ENCODE results near the gene FEN1.

Gene FEN1, protein sequence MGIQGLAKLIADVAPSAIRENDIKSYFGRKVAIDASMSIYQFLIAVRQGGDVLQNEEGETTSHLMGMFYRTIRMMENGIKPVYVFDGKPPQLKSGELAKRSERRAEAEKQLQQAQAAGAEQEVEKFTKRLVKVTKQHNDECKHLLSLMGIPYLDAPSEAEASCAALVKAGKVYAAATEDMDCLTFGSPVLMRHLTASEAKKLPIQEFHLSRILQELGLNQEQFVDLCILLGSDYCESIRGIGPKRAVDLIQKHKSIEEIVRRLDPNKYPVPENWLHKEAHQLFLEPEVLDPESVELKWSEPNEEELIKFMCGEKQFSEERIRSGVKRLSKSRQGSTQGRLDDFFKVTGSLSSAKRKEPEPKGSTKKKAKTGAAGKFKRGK

DNA sequence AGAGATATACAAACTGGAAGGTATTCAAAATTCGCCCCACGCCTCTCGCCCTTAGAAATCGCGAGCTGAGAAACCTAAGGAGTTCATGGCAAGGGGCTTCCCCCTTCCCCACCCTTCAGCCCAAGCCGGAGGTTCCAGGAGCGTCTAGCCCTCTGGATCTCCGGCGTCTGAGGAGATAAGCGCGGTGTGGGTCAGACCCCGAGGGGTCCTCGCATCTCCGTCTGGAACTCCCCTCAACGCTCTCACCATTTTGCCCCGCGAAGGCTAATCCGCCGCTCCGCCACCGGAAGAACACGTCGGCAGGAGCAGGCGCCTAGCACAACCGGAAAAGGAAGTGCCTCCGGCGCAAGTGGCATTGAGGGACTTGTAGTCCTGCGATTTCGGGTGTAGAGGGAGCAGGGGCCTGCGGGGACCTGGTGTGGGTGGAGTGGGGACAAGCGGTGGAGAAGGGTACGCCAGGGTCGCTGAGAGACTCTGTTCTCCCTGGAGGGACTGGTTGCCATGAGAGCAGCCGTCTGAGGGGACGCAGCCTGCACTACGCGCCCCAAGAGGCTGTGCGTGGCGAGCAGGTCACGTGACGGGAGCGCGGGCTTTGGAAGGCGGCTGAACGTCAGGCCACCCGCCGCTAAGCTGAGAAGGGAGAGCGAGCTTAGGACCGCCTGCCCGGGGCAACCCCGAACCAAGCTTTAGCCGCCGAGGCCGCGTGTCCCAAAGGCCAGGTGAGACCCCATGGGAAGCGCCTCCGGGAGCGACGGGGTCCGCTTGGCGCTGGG, at the start of gene FEN1, which contains the start of gene TMEM258:
TSS of gene FEN1 (plus strand) at position 602 of the 773 bp plus-strand sequence. CDS start 2,451 bp downstream, outside the sequence.
TSS of gene TMEM258 (minus strand) at position 290 of the 773 bp plus-strand sequence. CDS start at position 249, 41 bp downstream.
- DNase-seq (ENCODE audit: low spot score), result peak; percentile 91

DNA sequence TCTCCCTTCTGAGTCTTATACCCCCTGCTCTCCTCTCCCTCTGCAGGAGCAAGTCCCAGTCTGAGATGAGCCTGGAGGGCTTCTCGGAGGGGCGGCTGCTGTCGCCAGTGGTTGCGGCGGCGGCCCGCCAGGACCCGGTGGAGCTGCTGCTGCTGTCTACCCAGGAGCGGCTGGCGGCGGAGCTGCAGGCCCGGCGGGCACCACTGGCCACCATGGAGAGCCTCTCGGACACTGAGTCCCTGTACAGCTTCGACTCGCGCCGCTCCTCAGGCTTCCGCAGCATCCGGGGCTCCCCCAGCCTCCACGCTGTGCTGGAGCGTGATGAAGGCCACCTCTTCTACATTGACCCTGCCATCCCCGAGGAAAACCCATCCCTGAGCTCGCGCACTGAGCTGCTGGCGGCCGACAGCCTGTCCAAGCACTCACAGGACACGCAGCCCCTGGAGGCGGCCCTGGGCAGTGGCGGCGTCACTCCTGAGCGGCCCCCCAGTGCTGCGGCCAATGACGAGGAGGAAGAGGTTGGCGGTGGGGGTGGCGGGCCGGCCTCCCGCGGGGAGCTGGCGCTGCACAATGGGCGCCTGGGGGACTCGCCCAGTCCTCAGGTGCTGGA, 49.1 kb upstream of the FEN1 start:
- no peak for DNase-seq (ENCODE audit: low spot score)

DNA sequence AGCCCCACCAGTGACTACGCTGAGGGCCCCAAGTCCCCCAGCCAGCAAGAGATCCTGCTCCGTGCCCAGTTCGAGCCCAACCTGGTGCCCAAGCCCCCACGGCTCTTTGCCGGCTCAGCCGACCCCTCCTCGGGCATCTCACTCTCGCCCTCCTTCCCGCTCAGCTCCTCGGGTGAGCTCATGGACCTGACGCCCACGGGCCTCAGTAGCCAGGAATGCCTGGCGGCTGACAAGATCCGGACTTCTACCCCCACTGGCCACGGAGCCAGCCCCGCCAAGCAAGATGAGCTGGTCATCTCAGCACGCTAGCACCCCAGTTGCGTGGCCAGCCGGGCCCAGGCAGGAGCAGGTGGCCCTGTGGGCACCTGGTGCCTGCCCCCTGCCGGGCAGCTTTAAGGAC, 48.5 kb upstream of the FEN1 start:
- no peak for DNase-seq (ENCODE audit: low spot score)

DNA sequence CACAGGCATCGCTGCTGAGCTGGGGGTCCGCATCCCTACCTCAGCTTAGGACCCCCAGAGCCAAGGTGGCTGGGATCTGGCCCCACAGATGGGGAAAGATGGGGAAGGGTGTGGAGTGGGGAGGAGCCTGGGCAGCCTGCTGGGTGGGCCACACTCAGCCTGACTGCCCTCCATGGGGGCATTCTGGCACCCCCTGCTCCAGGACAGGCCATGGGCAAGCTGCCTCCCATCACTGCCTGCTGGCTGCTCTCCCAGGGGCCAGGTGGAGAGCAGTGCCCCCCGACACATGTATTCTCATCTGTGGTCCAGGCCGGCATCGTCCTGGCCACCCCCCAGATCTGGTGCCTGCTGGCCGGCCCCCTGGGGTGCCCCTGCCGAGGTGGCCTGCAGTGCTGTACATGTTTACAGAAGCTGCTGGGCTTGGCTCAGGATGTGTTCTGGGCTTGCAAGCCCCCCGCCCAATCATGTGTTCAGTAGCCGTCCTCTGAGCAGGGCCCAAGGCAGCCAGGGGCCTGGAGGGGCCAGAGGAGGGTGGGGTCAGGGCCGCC, 48.0 kb upstream of the FEN1 start:
- no peak for DNase-seq (ENCODE audit: low spot score)

DNA sequence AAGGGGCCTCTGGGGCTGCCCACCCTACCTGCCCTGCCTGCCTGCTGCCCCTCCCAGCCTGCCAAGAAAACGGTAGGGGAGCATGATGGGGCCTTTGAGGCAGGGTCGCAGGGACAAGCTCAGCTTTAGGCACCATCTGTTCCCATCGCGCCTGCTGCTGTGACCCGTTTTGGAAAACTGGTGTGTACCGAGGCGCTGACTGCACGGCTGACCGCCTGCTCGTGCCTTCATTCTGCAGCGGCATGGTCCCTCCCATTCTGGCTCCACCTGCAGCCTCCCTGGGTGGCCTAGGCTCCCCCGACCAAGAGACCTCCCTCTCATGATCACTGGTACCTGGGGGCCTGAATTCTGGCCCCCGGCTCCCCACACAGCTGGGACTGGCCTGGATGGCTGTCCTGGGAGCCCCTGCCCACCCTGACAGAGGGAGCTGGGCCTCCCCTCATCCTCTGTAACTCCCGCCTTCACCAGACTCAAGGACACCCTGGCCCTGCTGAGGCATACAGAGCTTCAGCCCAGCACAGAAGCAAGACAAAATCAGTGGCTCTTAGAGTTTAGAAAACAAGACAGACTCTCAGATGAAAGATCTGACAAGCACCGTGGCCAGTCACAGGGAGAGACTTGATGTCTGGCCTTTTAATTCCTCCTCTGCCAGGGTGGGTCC, 46.8 kb upstream of the FEN1 start:
- no peak for DNase-seq (ENCODE audit: low spot score)

DNA sequence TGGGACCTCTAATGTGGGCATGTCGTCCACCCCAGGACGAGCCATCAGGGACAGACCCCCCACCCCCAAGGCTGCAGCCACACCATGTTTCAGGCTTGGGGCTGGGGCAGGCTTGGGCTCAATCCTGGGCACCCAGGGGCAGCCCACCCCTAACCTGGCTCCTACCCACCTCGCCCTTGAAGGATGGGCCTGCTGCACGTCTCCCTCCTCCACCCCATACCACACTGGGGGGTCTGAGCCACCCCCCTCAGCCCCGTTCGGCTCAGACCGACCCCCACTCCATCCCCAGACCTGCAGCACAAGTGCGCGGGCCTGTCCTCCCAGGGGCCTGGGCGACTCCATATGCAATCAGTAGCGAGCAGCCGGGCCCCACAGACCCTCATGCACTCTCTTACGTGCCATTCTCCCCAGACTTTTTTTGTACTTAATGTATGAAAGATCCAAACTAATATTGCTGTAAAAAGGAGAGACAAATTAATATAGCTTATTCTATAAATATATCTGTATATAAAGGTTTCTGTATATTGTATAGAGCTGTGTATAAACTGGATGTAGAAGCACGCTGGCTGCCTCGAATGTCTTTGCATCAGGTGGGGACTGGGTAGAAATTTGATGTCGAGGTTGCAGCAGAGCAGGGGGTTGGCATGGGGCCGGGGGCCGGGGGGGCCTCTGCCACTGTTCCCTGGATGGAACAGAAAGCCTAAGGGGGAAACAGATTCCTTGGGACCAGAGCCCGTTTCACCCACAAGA, 46.1 kb upstream of the FEN1 start:
- DNase-seq (ENCODE audit: low spot score), result no peak

DNA sequence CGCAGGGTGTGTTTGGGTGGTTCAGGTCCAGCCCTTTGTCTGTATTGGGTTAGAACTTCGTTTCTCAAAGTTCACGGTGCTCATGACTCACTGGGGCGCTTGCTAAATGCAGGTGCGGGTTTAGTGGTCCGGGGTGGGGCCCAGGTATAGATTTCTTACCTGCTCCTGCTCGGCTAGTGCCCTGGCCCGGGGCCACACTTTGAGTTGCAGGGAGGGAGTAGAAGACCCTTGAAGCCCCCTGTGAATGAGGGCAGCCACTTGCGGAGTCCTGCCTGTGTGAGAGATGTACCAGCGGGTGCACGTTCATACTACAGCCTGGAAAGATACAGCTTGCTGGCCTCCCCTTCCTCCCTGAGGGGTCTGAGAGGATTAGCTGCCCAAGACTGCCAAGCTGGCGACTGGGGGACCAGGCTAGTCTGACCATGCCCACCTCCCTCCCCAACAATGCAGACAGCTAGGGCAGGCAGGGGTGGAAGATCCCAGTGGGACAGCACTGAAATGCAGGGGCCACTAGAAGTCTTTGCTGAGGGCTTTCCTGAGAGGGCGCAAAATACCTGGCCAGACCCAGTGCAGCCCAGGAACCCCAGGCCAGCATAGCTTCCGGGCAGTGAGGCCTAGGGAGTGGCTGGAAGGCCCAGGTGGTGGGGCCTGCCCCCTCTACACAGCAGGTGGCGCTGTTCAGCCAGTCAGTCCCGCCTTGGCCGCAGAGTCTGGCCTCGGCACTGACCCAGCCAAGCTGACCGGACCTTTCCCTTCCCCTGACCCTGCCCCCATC, 45.3 kb upstream of the FEN1 start:
- DNase-seq (ENCODE audit: low spot score), result peak; percentile 67

DNA sequence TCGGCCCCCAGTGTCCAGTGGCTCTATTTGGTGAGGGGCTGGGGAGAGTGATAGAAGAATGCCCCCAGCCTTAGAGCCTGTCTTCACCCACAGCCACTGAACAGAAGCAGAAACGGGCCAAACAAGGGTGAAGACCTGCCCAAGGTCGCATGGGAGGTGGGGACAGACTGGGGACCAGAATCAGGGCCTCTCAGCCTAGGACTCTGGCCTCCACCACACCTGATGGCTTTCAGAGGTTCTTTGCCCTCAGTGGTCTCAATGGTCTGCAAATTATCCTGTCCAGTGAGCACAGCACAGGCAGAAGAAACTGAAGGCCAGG, 44.8 kb upstream of the FEN1 start:
- DNase-seq (ENCODE audit: low spot score), result no peak

DNA sequence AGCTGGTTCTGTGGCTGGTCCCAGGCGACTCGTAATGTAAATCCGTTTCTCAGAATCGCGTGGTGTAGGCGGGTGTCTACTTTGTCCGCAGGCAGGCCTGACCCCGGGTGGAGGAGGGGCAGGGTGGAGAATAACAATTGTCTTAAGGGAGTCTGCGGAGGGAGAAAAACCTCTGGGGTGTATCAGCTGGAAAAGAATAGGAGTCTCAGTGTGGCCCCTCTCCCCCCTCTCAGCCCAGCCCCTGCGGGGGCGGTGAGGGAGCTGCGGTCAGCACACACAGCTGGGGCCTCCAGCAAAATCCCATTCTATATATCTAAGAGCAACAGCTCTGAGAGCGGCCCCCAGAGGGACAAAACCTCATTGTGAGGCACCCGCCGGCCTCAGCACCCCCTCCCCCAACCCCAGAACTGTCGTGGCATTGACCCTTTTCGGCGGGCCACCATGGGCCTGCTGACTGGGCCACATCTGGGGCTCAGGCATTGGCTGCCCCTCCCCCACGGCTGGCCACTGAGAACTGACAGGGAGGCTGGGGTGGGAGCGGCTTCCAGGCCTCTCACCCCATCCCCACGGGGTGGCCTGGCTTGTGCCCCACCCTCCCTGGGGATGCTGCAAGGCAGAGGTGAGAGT, 43.0 kb upstream of the FEN1 start:
- DNase-seq (ENCODE audit: low spot score), result no peak

DNA sequence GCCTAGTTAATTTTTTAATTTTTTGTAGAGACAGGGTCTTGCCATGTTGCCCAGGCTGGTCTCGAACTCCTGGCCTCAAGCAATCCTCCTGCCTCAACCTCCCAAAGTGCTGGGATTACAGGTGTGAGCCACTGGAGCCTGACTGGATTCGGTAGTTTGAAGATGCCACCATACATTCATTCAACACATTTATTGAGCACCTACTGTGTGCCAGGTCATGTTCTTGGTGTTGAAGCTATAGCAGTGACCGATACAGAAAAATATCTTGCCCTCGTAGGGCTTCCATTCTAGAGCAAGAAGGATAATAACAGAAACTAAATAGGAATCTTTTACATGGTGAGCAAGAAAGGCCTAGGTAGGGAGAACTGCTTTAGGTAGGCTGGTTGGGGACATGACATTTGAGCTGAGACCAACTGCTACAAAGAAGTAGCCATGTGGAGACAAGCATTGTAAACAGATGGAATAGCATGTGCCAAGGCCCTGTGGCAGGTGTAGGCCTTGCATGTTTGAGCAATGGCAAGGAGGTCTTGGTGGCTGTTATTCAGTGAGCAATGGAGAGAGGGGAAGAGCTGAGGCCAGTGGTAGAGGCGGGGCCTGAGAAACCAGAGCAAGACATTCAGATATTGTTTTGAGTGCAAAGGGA, 42.0 kb upstream of the FEN1 start:
- no peak for DNase-seq (ENCODE audit: low spot score)

DNA sequence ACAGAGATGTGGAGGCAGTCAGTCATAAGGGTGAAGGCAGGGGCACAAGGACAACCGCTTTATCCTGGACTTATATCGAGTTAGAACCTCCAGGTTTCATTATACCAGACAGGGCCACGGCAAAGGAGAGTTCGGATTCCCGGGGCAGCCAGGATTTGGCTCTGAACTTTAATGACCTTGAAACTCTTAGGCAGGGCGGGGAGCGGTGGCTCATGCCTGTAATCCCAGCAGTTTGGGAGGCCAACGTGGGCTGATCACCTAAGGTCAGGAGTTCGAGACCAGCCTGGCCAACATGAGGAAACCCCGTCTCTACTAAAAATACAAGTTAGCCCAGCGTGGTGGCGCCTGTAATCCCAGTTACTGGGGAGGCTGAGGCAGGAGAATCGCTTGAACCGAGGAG, 41.3 kb upstream of the FEN1 start:
- no peak for DNase-seq (ENCODE audit: low spot score)

DNA sequence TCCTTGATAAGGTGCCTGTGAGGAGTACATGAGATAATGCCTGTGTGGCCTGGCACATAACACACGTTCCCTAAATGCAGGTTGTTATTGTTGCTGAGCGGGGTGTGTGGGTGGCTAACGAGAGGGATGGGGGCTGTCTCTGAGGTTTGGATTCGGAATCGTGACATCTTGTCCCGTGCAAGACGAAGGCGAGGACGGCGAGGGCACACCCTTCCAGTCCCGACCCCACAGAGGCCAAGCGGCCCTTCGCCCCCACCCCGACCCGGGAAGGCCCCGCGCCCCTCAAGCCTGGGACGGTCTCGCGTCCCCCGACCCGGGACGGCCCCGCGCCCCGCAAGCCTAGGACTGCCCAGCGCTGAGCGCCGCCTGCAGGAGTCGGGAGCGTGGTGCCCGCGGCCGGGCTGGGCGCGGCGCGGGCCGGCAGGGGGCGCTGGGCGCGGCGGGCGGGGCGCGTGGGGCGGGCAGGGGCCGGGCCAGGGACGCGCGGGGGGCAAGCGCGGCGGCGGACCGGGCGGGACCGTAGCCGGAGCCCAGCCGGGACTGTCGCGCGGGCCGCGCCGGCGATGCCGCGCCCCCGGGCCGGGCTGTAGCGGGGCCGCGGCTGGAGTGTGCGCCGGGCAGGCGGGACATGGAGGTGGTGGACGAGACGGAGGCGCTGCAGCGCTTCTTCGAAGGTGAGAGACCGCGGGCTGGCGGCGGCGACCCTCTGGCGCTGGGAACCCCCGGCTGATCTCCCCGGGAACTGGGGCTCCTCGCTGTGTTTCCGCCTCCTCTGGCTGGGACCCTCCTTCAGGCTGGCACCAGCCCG, 40.4 kb upstream of the FEN1 start, which contains the start of gene MYRF:
TSS of gene MYRF (plus strand) at position 520 of the 808 bp plus-strand sequence. CDS start at position 629, 109 bp downstream.
- peak; percentile 65 for DNase-seq (ENCODE audit: low spot score)

DNA sequence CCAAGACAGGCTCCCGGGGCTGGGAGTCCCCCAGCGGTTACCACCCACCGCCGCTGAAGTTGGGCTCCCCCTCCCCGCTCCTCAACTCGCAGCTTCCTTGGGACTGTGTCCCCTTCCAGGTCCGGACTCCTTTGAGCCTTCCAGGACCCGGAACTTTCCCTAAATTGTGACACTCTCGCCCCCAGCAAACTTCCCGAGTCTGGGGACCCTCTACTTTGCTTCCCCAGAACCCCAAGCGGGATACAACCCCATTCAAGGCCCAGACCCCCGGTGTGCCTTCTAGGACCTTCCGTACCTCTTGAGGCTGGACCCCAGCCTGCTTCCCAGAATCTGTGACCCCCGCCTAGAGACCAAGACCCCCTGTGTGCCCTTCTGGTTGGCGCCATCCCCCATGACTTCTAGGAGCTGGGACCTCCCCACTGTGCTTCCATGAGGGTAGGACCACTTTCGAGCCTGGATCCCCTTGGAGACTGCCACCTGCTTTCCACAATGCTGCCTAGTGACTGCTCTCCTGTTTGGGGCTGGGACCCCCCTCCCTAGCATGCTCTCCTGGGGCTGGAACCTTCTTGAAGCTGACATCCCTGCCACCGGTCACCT, 39.7 kb upstream of the FEN1 start:
- no peak for DNase-seq (ENCODE audit: low spot score)

DNA sequence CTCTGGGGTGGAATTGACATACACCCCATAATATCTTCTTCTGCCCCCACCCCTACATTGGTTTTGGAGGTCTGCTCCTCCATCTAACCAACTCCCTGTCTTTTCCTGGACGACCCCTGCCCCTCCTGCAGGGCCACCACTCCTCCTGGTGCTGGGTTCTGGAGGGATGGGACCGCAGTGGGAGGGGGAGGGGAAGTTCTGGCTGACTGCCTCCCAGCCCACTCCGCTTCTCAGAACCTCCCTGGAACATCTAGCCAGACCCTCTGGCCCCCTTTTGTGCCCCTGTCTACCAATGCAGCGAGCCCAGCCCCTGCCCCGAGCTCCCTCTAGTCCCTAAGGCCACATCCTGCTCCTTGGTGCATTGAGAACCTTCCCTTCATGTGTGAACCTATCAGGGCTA, 39.0 kb upstream of the FEN1 start:
- DNase-seq (ENCODE audit: low spot score), result no peak

DNA sequence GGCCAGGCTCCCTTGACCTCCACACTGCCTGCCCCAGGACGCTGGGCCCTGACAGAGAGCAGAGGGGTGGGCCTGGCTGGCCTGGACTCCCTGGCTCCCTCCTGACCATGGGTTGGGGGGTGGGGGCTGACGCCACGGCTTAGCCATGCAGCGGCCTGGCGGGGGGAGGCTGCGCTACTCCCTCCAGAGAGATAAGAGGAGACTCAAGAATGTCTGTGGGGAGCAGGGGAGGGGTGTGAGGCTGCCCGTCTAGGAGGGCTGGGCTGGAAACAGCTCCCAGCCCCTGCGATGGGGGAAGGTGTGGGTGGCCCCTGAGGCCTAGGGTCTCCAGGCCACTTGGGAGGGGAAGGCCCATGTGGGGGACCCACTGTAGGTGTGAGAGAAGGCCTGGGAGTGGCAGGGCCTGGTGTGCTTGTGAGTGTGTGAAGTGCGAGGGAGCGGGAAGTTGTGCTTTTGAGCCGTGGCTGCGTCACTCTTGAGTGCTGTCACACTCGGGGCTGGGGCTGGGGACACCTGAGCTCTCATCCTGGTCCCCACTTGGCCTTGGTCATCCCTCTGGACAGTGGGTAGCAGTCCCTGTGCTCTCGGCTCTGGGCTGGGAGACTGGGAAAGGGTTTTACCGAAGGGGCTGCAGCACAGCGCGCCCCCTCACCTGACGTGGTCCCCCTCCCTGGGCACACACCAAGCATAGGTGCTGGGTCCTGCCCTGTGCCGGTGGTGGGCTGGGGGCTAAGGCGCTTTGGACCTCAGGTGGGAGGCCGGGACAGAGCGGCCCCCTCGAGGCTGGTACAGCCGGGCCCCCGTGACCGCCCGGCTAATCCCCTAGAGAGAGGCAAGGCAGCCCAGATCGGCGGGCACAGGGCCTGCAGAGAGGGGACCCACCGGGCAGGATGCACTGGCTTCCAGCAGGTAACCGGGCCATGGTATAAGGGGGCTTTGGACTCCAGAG, 37.9 kb upstream of the FEN1 start:
- no peak for DNase-seq (ENCODE audit: low spot score)

DNA sequence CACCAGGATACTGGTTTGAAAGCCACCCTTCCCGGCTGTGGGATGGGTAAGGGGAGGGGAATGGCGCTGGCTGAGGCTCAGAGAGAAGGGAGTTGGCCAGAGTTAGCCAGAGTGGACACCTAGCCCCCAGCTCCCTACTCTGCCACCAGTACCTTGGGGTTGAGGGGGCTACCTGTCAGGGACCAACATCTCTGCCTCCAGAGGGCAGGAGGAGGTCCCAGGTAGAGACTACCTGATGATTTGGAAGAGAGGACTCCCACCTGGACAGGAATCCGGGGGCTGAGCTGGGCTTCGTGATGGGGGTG, 36.6 kb upstream of the FEN1 start:
- DNase-seq (ENCODE audit: low spot score), result no peak
